WI38 (cell line): ENCODE data around the gene GNL2.

Source experiments
- H3K4me3 ChIP-seq: 2 replicates; pipeline ENCODE4 v1.5.1; 2011; ENCODE audit warnings: low read depth, mild to moderate bottlenecking, control low read depth, low read length
- TF ChIP-seq, protein P1 (sequence below): IDR thresholded peaks from 2 replicates; pipeline ENCODE4 v1.5.1; 2012; ENCODE audit warnings: low read depth, mild to moderate bottlenecking, control low read depth, low read length

Gene GNL2

DNA sequence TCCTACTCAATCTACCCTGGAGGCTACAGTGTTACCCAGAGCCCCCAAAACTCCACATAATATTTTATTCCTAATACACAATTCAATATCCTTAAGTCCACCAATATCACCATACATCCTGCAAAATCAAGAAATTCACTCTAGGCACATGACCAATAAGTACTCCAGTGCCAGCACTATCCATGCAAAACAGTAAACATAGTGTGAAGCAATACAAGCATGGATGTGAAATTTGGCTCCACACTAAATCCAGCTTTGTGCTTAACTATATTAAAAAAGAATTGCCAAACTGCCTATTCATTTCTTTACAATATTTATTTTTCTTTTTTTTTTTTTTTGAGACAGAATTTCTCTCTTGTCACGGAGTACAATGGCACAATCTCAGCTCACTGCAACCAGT, 78.2 kb downstream of the GNL2 start:
- TF ChIP-seq, protein P1, sequence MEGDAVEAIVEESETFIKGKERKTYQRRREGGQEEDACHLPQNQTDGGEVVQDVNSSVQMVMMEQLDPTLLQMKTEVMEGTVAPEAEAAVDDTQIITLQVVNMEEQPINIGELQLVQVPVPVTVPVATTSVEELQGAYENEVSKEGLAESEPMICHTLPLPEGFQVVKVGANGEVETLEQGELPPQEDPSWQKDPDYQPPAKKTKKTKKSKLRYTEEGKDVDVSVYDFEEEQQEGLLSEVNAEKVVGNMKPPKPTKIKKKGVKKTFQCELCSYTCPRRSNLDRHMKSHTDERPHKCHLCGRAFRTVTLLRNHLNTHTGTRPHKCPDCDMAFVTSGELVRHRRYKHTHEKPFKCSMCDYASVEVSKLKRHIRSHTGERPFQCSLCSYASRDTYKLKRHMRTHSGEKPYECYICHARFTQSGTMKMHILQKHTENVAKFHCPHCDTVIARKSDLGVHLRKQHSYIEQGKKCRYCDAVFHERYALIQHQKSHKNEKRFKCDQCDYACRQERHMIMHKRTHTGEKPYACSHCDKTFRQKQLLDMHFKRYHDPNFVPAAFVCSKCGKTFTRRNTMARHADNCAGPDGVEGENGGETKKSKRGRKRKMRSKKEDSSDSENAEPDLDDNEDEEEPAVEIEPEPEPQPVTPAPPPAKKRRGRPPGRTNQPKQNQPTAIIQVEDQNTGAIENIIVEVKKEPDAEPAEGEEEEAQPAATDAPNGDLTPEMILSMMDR: no peak
- no peak overlapping the region for H3K4me3 ChIP-seq
